SU-DHL-6 (cell line): ENCODE results near the gene RSPH3.
A peak's percentile ranks its signal among the peaks of the same experiment; 100 is the strongest.

Source experiments
- H2AFZ ChIP-seq: fragments of 200-600 bp; sonication (generic); 2 replicates; pipeline ENCODE4 v1.6.1; 2014; ENCODE audit warnings: low read depth, mild to moderate bottlenecking, moderate library complexity, mixed read lengths, antibody characterized with exemption, low read length; ENCODE audit not compliant: severe bottlenecking
- H3F3A ChIP-seq: fragments of 200-600 bp; shearing (Covaris generic); 2 replicates; pipeline ENCODE4 v1.6.0; 2016; ENCODE audit warnings: antibody characterized with exemption, mild to moderate bottlenecking; ENCODE audit not compliant: insufficient read depth
- H3K27ac ChIP-seq: fragments of 200-600 bp; sonication (generic); 2 replicates; pipeline ENCODE4 v1.5.1; 2016; ENCODE audit warnings: low read depth, mild to moderate bottlenecking, low read length, moderate library complexity, mixed read lengths
- H3K27me3 ChIP-seq: fragments of 200-600 bp; sonication (generic), shearing (Covaris generic); 2 replicates; pipeline ENCODE4 v1.6.0; 2014; ENCODE audit warnings: mild to moderate bottlenecking, low read length
- H3K36me3 ChIP-seq: fragments of 200-600 bp; sonication (generic); 2 replicates; pipeline ENCODE4 v1.6.1; 2014; ENCODE audit warnings: mild to moderate bottlenecking, low read length, mixed read lengths
- H3K4me2 ChIP-seq: fragments of 300-600, 200-600 bp; shearing (Covaris generic), sonication (generic); 2 replicates; pipeline ENCODE4 v1.6.0; 2014; ENCODE audit warnings: low read length, low read depth, mild to moderate bottlenecking; ENCODE audit not compliant: poor library complexity, severe bottlenecking
- H3K4me3 ChIP-seq: fragments of 200-600 bp; sonication (generic); 2 replicates; pipeline ENCODE4 v1.5.1; 2014; ENCODE audit warnings: antibody characterized with exemption, low read length, mild to moderate bottlenecking, mixed read lengths; ENCODE audit not compliant: insufficient read depth, poor library complexity, severe bottlenecking
- H3K79me2 ChIP-seq: fragments of 200-600 bp; sonication (generic); 2 replicates; pipeline ENCODE4 v1.6.1; 2014; ENCODE audit warnings: mild to moderate bottlenecking, low read length, moderate library complexity; ENCODE audit not compliant: insufficient read depth
- H3K9ac ChIP-seq: fragments of 200-600 bp; sonication (generic); 2 replicates; pipeline ENCODE4 v1.7.0; 2014; ENCODE audit warnings: mild to moderate bottlenecking, low read length
- H3K9me2 ChIP-seq: fragments of 200-600 bp; sonication (generic); replicated peaks from 2 replicates; pipeline ENCODE4 v1.6.1; 2014; ENCODE audit warnings: low read length; ENCODE audit not compliant: insufficient read depth
- H3K9me3 ChIP-seq: fragments of 200-600 bp; sonication (generic); 2 replicates; pipeline ENCODE4 v1.6.1; 2014; ENCODE audit warnings: low read length, mixed read lengths; ENCODE audit not compliant: insufficient read depth
- H4K20me1 ChIP-seq: fragments of 200-600 bp; sonication (generic); 2 replicates; pipeline ENCODE4 v1.6.1; 2014; ENCODE audit warnings: low read depth, mild to moderate bottlenecking, antibody characterized with exemption, low read length, moderate library complexity, mixed read lengths
- EZH2phosphoT487 ChIP-seq: fragments of 200-600 bp; sonication (generic), shearing (Covaris generic); conservative IDR thresholded peaks from 2 replicates; pipeline ENCODE4 v1.6.1; 2018; ENCODE audit warnings: mild to moderate bottlenecking, antibody characterized with exemption, low read length, moderate library complexity, mixed read lengths
- TF ChIP-seq, protein P1 (sequence below): fragments of 200-600 bp; sonication (generic); IDR thresholded peaks from one replicate; pipeline ENCODE4 v1.5.1; 2017; ENCODE audit warnings: antibody characterized with exemption, mild to moderate bottlenecking, low read length, moderate library complexity; ENCODE audit not compliant: insufficient read depth, poor library complexity, severe bottlenecking

The RSPH3 gene

DNA sequence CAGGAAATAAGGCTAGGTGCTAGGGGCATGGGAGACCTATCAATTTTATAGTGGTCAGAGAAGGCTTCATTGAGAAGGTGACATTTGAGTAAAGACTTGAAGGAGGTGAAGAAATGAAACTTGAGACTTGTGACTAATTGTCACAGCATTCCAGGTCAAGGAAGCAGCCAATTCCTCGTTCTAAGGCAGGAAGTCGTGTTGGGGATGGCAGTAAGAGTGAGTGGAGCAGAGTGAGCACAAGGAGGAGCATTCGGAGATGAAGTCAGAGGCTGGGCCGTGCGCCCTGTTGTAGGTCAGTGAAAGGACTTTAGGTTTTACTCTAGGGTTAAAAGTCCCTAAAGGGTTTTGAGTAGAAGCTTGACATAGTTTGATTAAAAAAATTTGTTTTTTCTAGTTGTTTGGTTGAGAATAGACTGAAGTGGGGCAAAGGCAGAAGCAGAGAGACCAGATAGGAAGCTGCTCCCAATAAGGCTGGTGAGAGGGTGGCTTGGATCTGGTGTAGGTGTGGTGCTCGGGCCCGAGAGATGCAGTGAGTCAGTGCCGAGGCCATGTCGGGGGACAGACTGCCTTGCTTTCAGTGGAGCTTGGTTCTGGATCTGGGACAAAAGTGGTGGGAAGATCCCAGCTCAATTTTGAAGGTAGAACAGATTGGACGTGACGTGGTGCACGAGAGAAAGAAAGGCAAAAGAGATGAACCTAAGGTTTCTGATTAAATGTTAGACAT lies 2.6 kb upstream of the RSPH3 start:
- Histone ChIP-seq H3K36me3 (no peaks in the 10 kb centered on the region), H3K9me2 (no peaks in the 10 kb centered on the region), H3K79me2 (no peaks in the 10 kb centered on the region), H3K27me3 (no peaks in the 10 kb centered on the region), H3K27ac (no peak overlapping the region), H2AFZ (no peak overlapping the region), H3K4me2 (no peak overlapping the region), H4K20me1 (no peaks in the 10 kb centered on the region), H3F3A (peaks cover 11% of the 10 kb centered on the region; the same call in 1 of the 2 replicates), H3K9me3 (no peaks in the 10 kb centered on the region), H3K9ac (no peak overlapping the region), H3K4me3 (no peak overlapping the region)
- TF ChIP-seq, protein P1, sequence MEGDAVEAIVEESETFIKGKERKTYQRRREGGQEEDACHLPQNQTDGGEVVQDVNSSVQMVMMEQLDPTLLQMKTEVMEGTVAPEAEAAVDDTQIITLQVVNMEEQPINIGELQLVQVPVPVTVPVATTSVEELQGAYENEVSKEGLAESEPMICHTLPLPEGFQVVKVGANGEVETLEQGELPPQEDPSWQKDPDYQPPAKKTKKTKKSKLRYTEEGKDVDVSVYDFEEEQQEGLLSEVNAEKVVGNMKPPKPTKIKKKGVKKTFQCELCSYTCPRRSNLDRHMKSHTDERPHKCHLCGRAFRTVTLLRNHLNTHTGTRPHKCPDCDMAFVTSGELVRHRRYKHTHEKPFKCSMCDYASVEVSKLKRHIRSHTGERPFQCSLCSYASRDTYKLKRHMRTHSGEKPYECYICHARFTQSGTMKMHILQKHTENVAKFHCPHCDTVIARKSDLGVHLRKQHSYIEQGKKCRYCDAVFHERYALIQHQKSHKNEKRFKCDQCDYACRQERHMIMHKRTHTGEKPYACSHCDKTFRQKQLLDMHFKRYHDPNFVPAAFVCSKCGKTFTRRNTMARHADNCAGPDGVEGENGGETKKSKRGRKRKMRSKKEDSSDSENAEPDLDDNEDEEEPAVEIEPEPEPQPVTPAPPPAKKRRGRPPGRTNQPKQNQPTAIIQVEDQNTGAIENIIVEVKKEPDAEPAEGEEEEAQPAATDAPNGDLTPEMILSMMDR: no peak

DNA sequence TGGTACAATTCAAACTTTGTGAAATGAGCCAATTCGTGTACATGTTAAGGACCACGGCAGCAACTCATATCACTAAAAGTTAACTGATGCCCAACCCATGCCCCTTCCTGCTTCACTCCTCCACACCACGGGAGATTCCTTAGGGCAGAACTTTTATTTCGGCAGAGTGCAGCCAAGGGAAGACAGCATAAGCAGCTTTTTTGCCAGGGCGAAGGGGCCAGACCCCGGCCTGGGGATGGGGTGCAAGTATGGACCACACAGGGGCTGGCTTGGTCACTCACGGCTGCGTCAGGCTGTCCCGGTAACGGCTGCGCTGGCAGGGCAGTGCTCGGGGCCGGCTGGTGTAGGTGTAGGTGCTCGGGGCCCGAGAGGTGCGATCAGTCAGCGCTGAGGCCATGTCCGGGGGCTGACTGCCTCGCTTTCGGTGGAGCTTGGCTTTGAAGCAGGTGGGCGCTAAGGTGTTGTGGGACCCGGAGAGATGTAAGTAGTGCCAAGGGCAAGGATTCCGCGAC lies 792 bp downstream of the RSPH3 start:
- no peaks in the 10 kb centered on the region for H3K79me2 ChIP-seq
- H3K27ac ChIP-seq: no peak overlapping the region
- no peak for TF ChIP-seq EZH2phosphoT487
- TF ChIP-seq, protein P1: no peak
- H2AFZ ChIP-seq: peak overlapping the region; percentile 94
- no peaks in the 10 kb centered on the region for H3K36me3 ChIP-seq
- H4K20me1 ChIP-seq: no peaks in the 10 kb centered on the region
- peak overlapping the region; percentile 86 for H3K9ac ChIP-seq
- H3K9me2 ChIP-seq: no peaks in the 10 kb centered on the region
- H3F3A ChIP-seq: peaks cover 11% of the 10 kb centered on the region; the same call in 1 of the 2 replicates
- peak overlapping the region; percentile 83 for H3K4me3 ChIP-seq
- peak overlapping the region; percentile 69 for H3K4me2 ChIP-seq
- no peaks in the 10 kb centered on the region for H3K27me3 ChIP-seq
- no peaks in the 10 kb centered on the region for H3K9me3 ChIP-seq

DNA sequence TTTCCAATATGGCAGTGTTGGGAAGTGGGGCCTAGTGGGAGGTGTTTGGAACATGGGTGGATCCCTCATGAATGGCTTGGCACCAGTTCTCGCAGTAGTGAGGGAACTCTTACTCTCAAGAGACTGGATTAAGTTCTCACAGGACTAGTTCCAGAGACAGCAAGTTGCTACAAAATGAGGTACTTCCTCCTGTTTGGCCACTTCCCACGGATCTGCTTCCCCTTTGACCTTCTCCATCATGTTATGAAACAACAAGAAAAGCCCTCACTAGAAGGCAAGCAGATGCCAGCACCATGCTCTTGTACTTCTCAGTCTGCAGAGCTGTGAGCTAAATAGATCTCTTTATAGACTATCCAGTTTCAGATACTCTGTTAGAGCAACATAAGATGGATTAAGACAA lies 3.1 kb downstream of the RSPH3 start:
- Histone ChIP-seq H3K4me2 (no peak overlapping the region), H4K20me1 (no peaks in the 10 kb centered on the region), H3K9ac (no peak overlapping the region), H2AFZ (no peak overlapping the region), H3K9me2 (no peaks in the 10 kb centered on the region), H3K36me3 (no peaks in the 10 kb centered on the region), H3K27ac (no peak overlapping the region), H3K4me3 (no peak overlapping the region), H3K9me3 (no peaks in the 10 kb centered on the region), H3K27me3 (no peaks in the 10 kb centered on the region), H3F3A (peaks cover 11% of the 10 kb centered on the region; the same call in 1 of the 2 replicates), H3K79me2 (no peaks in the 10 kb centered on the region)
- TF ChIP-seq, protein P1: no peak
- TF ChIP-seq EZH2phosphoT487: no peak
